ENCODE results near the gene POU2AF1.

GRCh38 chr11:111324277-111324720 lies 54.8 kb downstream of the POU2AF1 start:
- TF ChIP-seq CTCF (IDR thresholded peaks at IDR 0.05; ENCODE audit: low read depth, low read length, poor library complexity, severe bottlenecking) (no peak), EZH2phosphoT487 (IDR thresholded peaks at IDR 0.05; ENCODE audit: borderline replicate concordance, low read length) (no peak)

Data from DOHH2 (cell line).